Liver (tissue), 3 donors: ENCODE measurements around the gene TLE4.

Source experiments
- CTCF ChIP-seq: fragments of 150-350 bp; IDR thresholded peaks from 2 replicates; pipeline ENCODE4 v1.5.1; 2017; ENCODE audit warnings: improper control_type of control experiment, low read depth, low read length; ENCODE audit not compliant: missing input control
- EGR1 ChIP-seq, 2 donors: IDR thresholded peaks; 2 replicates each; pipeline ENCODE4 v1.6.1; 2016 to 2018; ENCODE audit warnings: antibody characterized with exemption in 2 of 2, low read depth in 2 of 2
- FOXA1 ChIP-seq: IDR thresholded peaks from 2 replicates; pipeline ENCODE4 v1.6.1; 2016; ENCODE audit warnings: antibody characterized with exemption
- GABPA ChIP-seq, 2 donors: IDR thresholded peaks in 1 of 2; conservative IDR thresholded peaks in 1 of 2; 2 replicates each; pipeline ENCODE4 v1.6.1; 2016; ENCODE audit warnings: antibody characterized with exemption in 2 of 2, mild to moderate bottlenecking in 1 of 2, moderate library complexity in 1 of 2
- JUND ChIP-seq, 2 donors: IDR thresholded peaks; 2 replicates each; pipeline ENCODE4 v1.6.1; 2016; ENCODE audit warnings: antibody characterized with exemption in 2 of 2
- NR2F2 ChIP-seq: IDR thresholded peaks from 2 replicates; pipeline ENCODE4 v1.6.1; 2016; ENCODE audit warnings: antibody characterized with exemption
- RAD21 ChIP-seq, 2 donors: IDR thresholded peaks; 2 replicates each; pipeline ENCODE4 v1.6.1; 2016; ENCODE audit warnings: antibody characterized with exemption in 2 of 2, mild to moderate bottlenecking in 2 of 2
- SP1 ChIP-seq: IDR thresholded peaks from 2 replicates; pipeline ENCODE4 v1.6.1; 2018; ENCODE audit warnings: antibody characterized with exemption, mild to moderate bottlenecking
- YY1 ChIP-seq: IDR thresholded peaks from 2 replicates; pipeline ENCODE4 v1.6.1; 2016; ENCODE audit warnings: antibody characterized with exemption, mild to moderate bottlenecking
- ZBTB33 ChIP-seq: IDR thresholded peaks from 2 replicates; pipeline ENCODE4 v1.6.1; 2016; ENCODE audit warnings: antibody characterized with exemption
- TF ChIP-seq, protein P1 (sequence below): IDR thresholded peaks from 2 replicates; pipeline ENCODE4 v1.6.1; 2016; ENCODE audit warnings: antibody characterized with exemption, mild to moderate bottlenecking
- TF ChIP-seq, protein P2 (sequence below): IDR thresholded peaks from 2 replicates; pipeline ENCODE4 v1.6.1; 2016; ENCODE audit warnings: antibody characterized with exemption
- donor health status: healthy.
- donor health status: healthy.

DNA sequence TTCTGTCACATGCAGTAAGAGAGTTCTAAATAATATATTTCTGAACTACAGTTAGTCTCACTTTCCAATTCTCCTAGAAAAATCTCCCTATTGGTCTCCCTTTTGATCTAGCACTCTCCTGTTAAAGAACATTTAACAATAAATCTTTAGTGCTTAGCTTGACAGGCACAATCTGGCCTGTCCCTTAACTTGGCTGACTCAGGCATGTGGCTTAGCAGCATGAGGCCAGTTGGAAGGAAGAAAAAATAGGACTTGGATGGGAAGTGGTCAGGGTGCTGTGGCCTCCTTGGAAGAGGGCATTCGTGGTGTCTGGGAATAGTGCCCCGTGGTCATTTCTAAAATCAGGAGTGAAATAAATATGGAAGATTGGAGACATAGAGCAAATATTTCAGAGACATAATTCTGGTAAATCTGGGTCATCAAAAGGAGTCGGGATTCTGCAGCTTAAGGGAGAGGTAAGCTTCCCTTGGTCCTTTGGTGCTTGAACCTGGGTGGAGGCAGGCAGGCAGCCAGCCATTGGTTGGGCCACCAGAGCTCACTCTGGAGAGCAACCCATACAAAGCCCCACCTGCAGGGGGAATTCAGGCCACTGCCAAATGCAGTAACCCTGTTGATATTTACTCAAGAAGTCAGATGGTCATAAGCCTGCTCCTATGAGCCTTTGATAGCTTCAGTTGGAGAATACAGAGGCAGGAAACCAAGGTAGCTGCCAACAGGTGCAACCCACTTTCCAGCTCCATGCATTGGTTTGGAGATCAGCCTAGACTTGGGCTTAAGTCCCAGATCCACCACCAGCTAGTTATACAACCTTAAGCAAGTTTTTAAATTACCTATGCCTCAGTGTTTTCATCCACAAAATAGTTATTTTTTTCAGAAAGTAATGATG lies 28.8 kb upstream of the TLE4 start:
- no peak for TF ChIP-seq CTCF
- TF ChIP-seq YY1, result no peak
- no peak for TF ChIP-seq RAD21 (IDR thresholded peaks at IDR 0.05)
- no peak for TF ChIP-seq NR2F2
- TF ChIP-seq EGR1 (IDR thresholded peaks at IDR 0.05; ENCODE audit: low read depth in 2 of 2), result no peak
- TF ChIP-seq SP1, result no peak
- TF ChIP-seq, protein P1, sequence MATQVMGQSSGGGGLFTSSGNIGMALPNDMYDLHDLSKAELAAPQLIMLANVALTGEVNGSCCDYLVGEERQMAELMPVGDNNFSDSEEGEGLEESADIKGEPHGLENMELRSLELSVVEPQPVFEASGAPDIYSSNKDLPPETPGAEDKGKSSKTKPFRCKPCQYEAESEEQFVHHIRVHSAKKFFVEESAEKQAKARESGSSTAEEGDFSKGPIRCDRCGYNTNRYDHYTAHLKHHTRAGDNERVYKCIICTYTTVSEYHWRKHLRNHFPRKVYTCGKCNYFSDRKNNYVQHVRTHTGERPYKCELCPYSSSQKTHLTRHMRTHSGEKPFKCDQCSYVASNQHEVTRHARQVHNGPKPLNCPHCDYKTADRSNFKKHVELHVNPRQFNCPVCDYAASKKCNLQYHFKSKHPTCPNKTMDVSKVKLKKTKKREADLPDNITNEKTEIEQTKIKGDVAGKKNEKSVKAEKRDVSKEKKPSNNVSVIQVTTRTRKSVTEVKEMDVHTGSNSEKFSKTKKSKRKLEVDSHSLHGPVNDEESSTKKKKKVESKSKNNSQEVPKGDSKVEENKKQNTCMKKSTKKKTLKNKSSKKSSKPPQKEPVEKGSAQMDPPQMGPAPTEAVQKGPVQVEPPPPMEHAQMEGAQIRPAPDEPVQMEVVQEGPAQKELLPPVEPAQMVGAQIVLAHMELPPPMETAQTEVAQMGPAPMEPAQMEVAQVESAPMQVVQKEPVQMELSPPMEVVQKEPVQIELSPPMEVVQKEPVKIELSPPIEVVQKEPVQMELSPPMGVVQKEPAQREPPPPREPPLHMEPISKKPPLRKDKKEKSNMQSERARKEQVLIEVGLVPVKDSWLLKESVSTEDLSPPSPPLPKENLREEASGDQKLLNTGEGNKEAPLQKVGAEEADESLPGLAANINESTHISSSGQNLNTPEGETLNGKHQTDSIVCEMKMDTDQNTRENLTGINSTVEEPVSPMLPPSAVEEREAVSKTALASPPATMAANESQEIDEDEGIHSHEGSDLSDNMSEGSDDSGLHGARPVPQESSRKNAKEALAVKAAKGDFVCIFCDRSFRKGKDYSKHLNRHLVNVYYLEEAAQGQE, result no peak
- TF ChIP-seq FOXA1, result no peak
- no peak for TF ChIP-seq GABPA (IDR thresholded peaks at IDR 0.05 in 1 of 2, conservative IDR thresholded peaks at IDR 0.05 in 1 of 2)
- TF ChIP-seq, protein P2, sequence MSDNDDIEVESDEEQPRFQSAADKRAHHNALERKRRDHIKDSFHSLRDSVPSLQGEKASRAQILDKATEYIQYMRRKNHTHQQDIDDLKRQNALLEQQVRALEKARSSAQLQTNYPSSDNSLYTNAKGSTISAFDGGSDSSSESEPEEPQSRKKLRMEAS, result no peak
- no peak for TF ChIP-seq JUND (IDR thresholded peaks at IDR 0.05)
- TF ChIP-seq ZBTB33, result no peak
